Measurements from ENCODE around the gene CTNNA2.

The CTNNA2 gene

GRCh38 chr2:80153151-80153550 lies 640.3 kb downstream of the CTNNA2 start:
- no peaks in the 10 kb centered on the region for H3K27me3 ChIP-seq (ENCODE audit: insufficient read depth, low read length)
- no peak overlapping the region for H4K8ac ChIP-seq (ENCODE audit: low read depth, low read length)
- no peak overlapping the region for H2BK120ac ChIP-seq (ENCODE audit: insufficient read depth, low read length, poor library complexity)
- H4K12ac ChIP-seq (ENCODE audit: low read depth, low read length): no peak overlapping the region
- H3K4ac ChIP-seq (ENCODE audit: low read depth, low read length): no peak overlapping the region
- H4K91ac ChIP-seq (ENCODE audit: low read depth, low read length): no peak overlapping the region
- H2AFZ ChIP-seq (ENCODE audit: insufficient read depth, low read length, poor library complexity): no peak overlapping the region
- H3K9me3 ChIP-seq (ENCODE audit: insufficient read depth, low read depth, low read length): peaks cover 6% of the 10 kb centered on the region
- H3K9ac ChIP-seq (ENCODE audit: low read length): peak overlapping the region; percentile 57
- no peak for DNase-seq
- H3K27ac ChIP-seq (ENCODE audit: low read depth, low read length): no peak overlapping the region
- no peak overlapping the region for H2AK5ac ChIP-seq (ENCODE audit: low read length)
- no CpG with 5 or more reads among the region's 4 CpGs for WGBS (ENCODE audit: extremely low coverage, insufficient coverage, insufficient read length)
- no peak overlapping the region for H2BK5ac ChIP-seq (ENCODE audit: low read depth, low read length, poor library complexity)
- H3K79me2 ChIP-seq (ENCODE audit: control insufficient read depth, insufficient read depth, low read length, poor library complexity): no peaks in the 10 kb centered on the region
- no peak overlapping the region for H3K14ac ChIP-seq (ENCODE audit: low read length)
- no peak overlapping the region for H3K23ac ChIP-seq (ENCODE audit: low read length)
- no peaks in the 10 kb centered on the region for H3K79me1 ChIP-seq (ENCODE audit: low read length)
- H3K4me3 ChIP-seq (ENCODE audit: low read depth, low read length): no peak overlapping the region
- no peak overlapping the region for H3K18ac ChIP-seq (ENCODE audit: low read length)
- no peak overlapping the region for H3K4me2 ChIP-seq (ENCODE audit: low read length)
- no peaks in the 10 kb centered on the region for H3K4me1 ChIP-seq (ENCODE audit: control insufficient read depth in 1 of 2, insufficient read depth in 2 of 2, low read length in 2 of 2)
- H2BK12ac ChIP-seq (ENCODE audit: low read length): no peak overlapping the region
- no peaks in the 10 kb centered on the region for H3K36me3 ChIP-seq (ENCODE audit: control insufficient read depth in 1 of 2, insufficient read depth in 2 of 2, low read length in 2 of 2)

- no peak for DNase-seq
- no peak overlapping the region for H3K27ac ChIP-seq (ENCODE audit: low read depth, low read length)
- H3K4me3 ChIP-seq (ENCODE audit: low read depth, low read length): no peak overlapping the region
- H2BK12ac ChIP-seq (ENCODE audit: low read length): no peak overlapping the region
- no peaks in the 10 kb centered on the region for H3K79me1 ChIP-seq (ENCODE audit: low read length)
- H3K9me3 ChIP-seq (ENCODE audit: insufficient read depth, low read depth, low read length): peaks cover 6% of the 10 kb centered on the region
- no peak overlapping the region for H2BK5ac ChIP-seq (ENCODE audit: low read depth, low read length, poor library complexity)
- no peak overlapping the region for H3K9ac ChIP-seq (ENCODE audit: low read length)
- H3K4me2 ChIP-seq (ENCODE audit: low read length): no peak overlapping the region
- no peak overlapping the region for H2BK120ac ChIP-seq (ENCODE audit: insufficient read depth, low read length, poor library complexity)
- H4K12ac ChIP-seq (ENCODE audit: low read depth, low read length): no peak overlapping the region
- H2AFZ ChIP-seq (ENCODE audit: insufficient read depth, low read length, poor library complexity): no peak overlapping the region
- no peak overlapping the region for H2AK5ac ChIP-seq (ENCODE audit: low read length)
- no peaks in the 10 kb centered on the region for H3K79me2 ChIP-seq (ENCODE audit: control insufficient read depth, insufficient read depth, low read length, poor library complexity)
- H3K14ac ChIP-seq (ENCODE audit: low read length): no peak overlapping the region
- H3K36me3 ChIP-seq (ENCODE audit: control insufficient read depth in 1 of 2, insufficient read depth in 2 of 2, low read length in 2 of 2): no peaks in the 10 kb centered on the region
- no peak overlapping the region for H3K4ac ChIP-seq (ENCODE audit: low read depth, low read length)
- no peak overlapping the region for H4K8ac ChIP-seq (ENCODE audit: low read depth, low read length)
- no peak overlapping the region for H4K91ac ChIP-seq (ENCODE audit: low read depth, low read length)
- H3K18ac ChIP-seq (ENCODE audit: low read length): no peak overlapping the region
- H3K4me1 ChIP-seq (ENCODE audit: control insufficient read depth in 1 of 2, insufficient read depth in 2 of 2, low read length in 2 of 2): no peaks in the 10 kb centered on the region
- H3K27me3 ChIP-seq (ENCODE audit: insufficient read depth, low read length): no peaks in the 10 kb centered on the region
- no peak overlapping the region for H3K23ac ChIP-seq (ENCODE audit: low read length)
These were observed 640.9 kb downstream of the CTNNA2 start for GRCh38 chr2:80153768-80154167.

GRCh38 chr2:80154231-80154915 lies 641.5 kb downstream of the CTNNA2 start:
- H3K36me3 ChIP-seq (ENCODE audit: control insufficient read depth in 1 of 2, insufficient read depth in 2 of 2, low read length in 2 of 2): no peaks in the 10 kb centered on the region
- peaks cover 6% of the 10 kb centered on the region for H3K9me3 ChIP-seq (ENCODE audit: insufficient read depth, low read depth, low read length)
- no peak overlapping the region for H2BK5ac ChIP-seq (ENCODE audit: low read depth, low read length, poor library complexity)
- no peak overlapping the region for H4K8ac ChIP-seq (ENCODE audit: low read depth, low read length)
- no peak overlapping the region for H4K91ac ChIP-seq (ENCODE audit: low read depth, low read length)
- no peak overlapping the region for H3K14ac ChIP-seq (ENCODE audit: low read length)
- no peaks in the 10 kb centered on the region for H3K79me2 ChIP-seq (ENCODE audit: control insufficient read depth, insufficient read depth, low read length, poor library complexity)
- H3K4me1 ChIP-seq (ENCODE audit: control insufficient read depth in 1 of 2, insufficient read depth in 2 of 2, low read length in 2 of 2): no peaks in the 10 kb centered on the region
- H2BK120ac ChIP-seq (ENCODE audit: insufficient read depth, low read length, poor library complexity): no peak overlapping the region
- no peak overlapping the region for H3K23ac ChIP-seq (ENCODE audit: low read length)
- no peak overlapping the region for H3K9ac ChIP-seq (ENCODE audit: low read length)
- H3K4me3 ChIP-seq (ENCODE audit: low read depth, low read length): no peak overlapping the region
- H3K79me1 ChIP-seq (ENCODE audit: low read length): no peaks in the 10 kb centered on the region
- H3K18ac ChIP-seq (ENCODE audit: low read length): no peak overlapping the region
- no peaks in the 10 kb centered on the region for H3K27me3 ChIP-seq (ENCODE audit: insufficient read depth, low read length)
- no peak overlapping the region for H4K12ac ChIP-seq (ENCODE audit: low read depth, low read length)
- H2AK5ac ChIP-seq (ENCODE audit: low read length): no peak overlapping the region
- no peak overlapping the region for H2BK12ac ChIP-seq (ENCODE audit: low read length)
- H3K27ac ChIP-seq (ENCODE audit: low read depth, low read length): no peak overlapping the region
- no peak for DNase-seq
- no peak overlapping the region for H2AFZ ChIP-seq (ENCODE audit: insufficient read depth, low read length, poor library complexity)
- H3K4ac ChIP-seq (ENCODE audit: low read depth, low read length): no peak overlapping the region
- no peak overlapping the region for H3K4me2 ChIP-seq (ENCODE audit: low read length)
- WGBS (ENCODE audit: extremely low coverage, insufficient coverage, insufficient read length): no CpG with 5 or more reads among the region's 7 CpGs

DNA sequence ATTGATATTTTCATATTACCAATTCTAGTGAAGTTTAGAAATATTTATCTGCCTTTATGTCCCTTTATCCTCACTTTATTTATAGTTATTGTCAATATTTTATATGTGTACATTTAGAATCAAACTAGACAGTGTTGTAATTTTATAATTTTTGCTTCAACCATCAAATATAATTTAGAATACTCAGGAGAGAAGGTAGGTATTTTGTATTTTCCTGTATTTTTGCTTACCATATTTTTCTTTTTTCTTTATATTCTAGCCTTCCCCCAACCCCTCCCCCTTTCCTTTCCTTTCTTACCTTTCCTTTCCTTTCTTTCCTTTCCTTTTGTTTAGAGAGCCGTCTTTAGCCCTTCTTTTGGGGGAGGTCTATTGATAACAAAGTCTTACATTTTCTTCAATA lies 651.5 kb downstream of the CTNNA2 start:
- H3K79me1 ChIP-seq (ENCODE audit: low read length): no peaks in the 10 kb centered on the region
- no peak overlapping the region for H3K27ac ChIP-seq (ENCODE audit: low read depth, low read length)
- H3K79me2 ChIP-seq (ENCODE audit: control insufficient read depth, insufficient read depth, low read length, poor library complexity): no peaks in the 10 kb centered on the region
- H3K4me1 ChIP-seq (ENCODE audit: control insufficient read depth in 1 of 2, insufficient read depth in 2 of 2, low read length in 2 of 2): no peaks in the 10 kb centered on the region
- no peak overlapping the region for H4K8ac ChIP-seq (ENCODE audit: low read depth, low read length)
- no peak overlapping the region for H2BK120ac ChIP-seq (ENCODE audit: insufficient read depth, low read length, poor library complexity)
- no peak overlapping the region for H2AK5ac ChIP-seq (ENCODE audit: low read length)
- H2AFZ ChIP-seq (ENCODE audit: insufficient read depth, low read length, poor library complexity): no peak overlapping the region
- no peak overlapping the region for H2BK12ac ChIP-seq (ENCODE audit: low read length)
- no peak overlapping the region for H2BK5ac ChIP-seq (ENCODE audit: low read depth, low read length, poor library complexity)
- no peak overlapping the region for H3K4ac ChIP-seq (ENCODE audit: low read depth, low read length)
- no peak overlapping the region for H3K9ac ChIP-seq (ENCODE audit: low read length)
- no CpG with 5 or more reads among the region's 1 CpG for WGBS (ENCODE audit: extremely low coverage, insufficient coverage, insufficient read length)
- no peak overlapping the region for H3K18ac ChIP-seq (ENCODE audit: low read length)
- no peak overlapping the region for H3K4me2 ChIP-seq (ENCODE audit: low read length)
- H3K27me3 ChIP-seq (ENCODE audit: insufficient read depth, low read length): no peaks in the 10 kb centered on the region
- no peak for DNase-seq
- H3K14ac ChIP-seq (ENCODE audit: low read length): no peak overlapping the region
- no peak overlapping the region for H4K91ac ChIP-seq (ENCODE audit: low read depth, low read length)
- no peak overlapping the region for H4K12ac ChIP-seq (ENCODE audit: low read depth, low read length)
- no peak overlapping the region for H3K23ac ChIP-seq (ENCODE audit: low read length)
- H3K36me3 ChIP-seq (ENCODE audit: control insufficient read depth in 1 of 2, insufficient read depth in 2 of 2, low read length in 2 of 2): no peaks in the 10 kb centered on the region
- no peaks in the 10 kb centered on the region for H3K9me3 ChIP-seq (ENCODE audit: insufficient read depth, low read depth, low read length)
- H3K4me3 ChIP-seq (ENCODE audit: low read depth, low read length): no peak overlapping the region
